ENCODE results near the gene XRCC2. TPM values are rescaled to one million over a fixed set of nuclear protein-coding genes. Genes with fewer than 3 reads are reported as not detected.
A peak's percentile ranks its signal among the peaks of the same experiment; 100 is the strongest.
"Not testable (repeated sequence)": the region's sequence is repeated elsewhere in the genome, so short reads cannot be mapped to it uniquely, and the experiment has no call there.

XRCC2 gene
- total RNA-seq, 1 donor from 2014 or later = 0.65 TPM

- ATAC-seq (no peak), DNase-seq (ENCODE audit: missing footprints) (no peak)
- intact Hi-C loops (cut with DNase I) = no loop called here
These were observed 7.0 kb downstream of the XRCC2 start for GRCh38 chr7:152668975-152669374.

- no peak for ATAC-seq
- DNase-seq (ENCODE audit: missing footprints) = no peak
- intact Hi-C loops (cut with DNase I) = no loop called here
These were observed 8.0 kb downstream of the XRCC2 start for GRCh38 chr7:152667958-152668357.

GRCh38 chr7:152666078-152666477 lies 9.9 kb downstream of the XRCC2 start:
- intact Hi-C loops (cut with DNase I) = no loop called here
- ATAC-seq = no peak

GRCh38 chr7:152664636-152665035 lies 11.3 kb downstream of the XRCC2 start:
- intact Hi-C loops (cut with DNase I) = no loop called here
- ATAC-seq = no peak
- DNase-seq (ENCODE audit: missing footprints) = no peak

More at GRCh38 chr7:152666078-152666477, 9.9 kb downstream of the XRCC2 start:
- no peak for DNase-seq (ENCODE audit: missing footprints)

- intact Hi-C loops (cut with DNase I) = no loop called here
- DNase-seq (ENCODE audit: missing footprints) = no peak
- no peak for ATAC-seq
These were observed 12.0 kb downstream of the XRCC2 start for GRCh38 chr7:152663931-152664330.

- intact Hi-C loops (cut with DNase I) = no loop called here
- ATAC-seq (no peak), DNase-seq (ENCODE audit: missing footprints) (no peak)
These were observed 12.7 kb downstream of the XRCC2 start for GRCh38 chr7:152663148-152663740.

- intact Hi-C loops (cut with DNase I) = no loop called here
- ATAC-seq (peak; percentile 91), DNase-seq (ENCODE audit: missing footprints) (no peak)
These were observed 14.5 kb downstream of the XRCC2 start for GRCh38 chr7:152661479-152661878.

- ATAC-seq (no peak), DNase-seq (ENCODE audit: missing footprints) (no peak)
- intact Hi-C loops (cut with DNase I) = no loop called here
These were observed 15.9 kb downstream of the XRCC2 start for GRCh38 chr7:152660021-152660420.

- intact Hi-C loops (cut with DNase I) = no loop called here
- ATAC-seq (no peak), DNase-seq (ENCODE audit: missing footprints) (no peak)
These were observed 21.0 kb downstream of the XRCC2 start for GRCh38 chr7:152654971-152655370.

GRCh38 chr7:152649220-152649619 lies 26.7 kb downstream of the XRCC2 start:
- no peak for DNase-seq (ENCODE audit: missing footprints)
- intact Hi-C loops (cut with DNase I) = no loop called here
- no peak for ATAC-seq

- intact Hi-C loops (cut with DNase I) = no loop called here
- no peak for DNase-seq (ENCODE audit: missing footprints)
- no peak for ATAC-seq
These were observed 28.9 kb downstream of the XRCC2 start for GRCh38 chr7:152647009-152647408.

- ATAC-seq; DNase-seq (ENCODE audit: missing footprints); intact Hi-C loops (cut with DNase I): not testable (repeated sequence)
These were observed 29.4 kb downstream of the XRCC2 start for GRCh38 chr7:152646579-152646978.

- no peak for ATAC-seq
- DNase-seq (ENCODE audit: missing footprints) = no peak
- intact Hi-C loops (cut with DNase I) = no loop called here
These were observed 31.9 kb downstream of the XRCC2 start for GRCh38 chr7:152643979-152644559.

GRCh38 chr7:152641384-152641783 lies 34.6 kb downstream of the XRCC2 start:
- no peak for ATAC-seq
- DNase-seq (ENCODE audit: missing footprints) = no peak
- intact Hi-C loops (cut with DNase I) = no loop called here

- ATAC-seq (no peak), DNase-seq (ENCODE audit: missing footprints) (no peak)
- intact Hi-C loops (cut with DNase I) = no loop called here
These were observed 35.1 kb downstream of the XRCC2 start for GRCh38 chr7:152640829-152641228.

- ATAC-seq = no peak
- no peak for DNase-seq (ENCODE audit: missing footprints)
- intact Hi-C loops (cut with DNase I) = no loop called here
These were observed 37.9 kb downstream of the XRCC2 start for GRCh38 chr7:152637920-152638580.

- DNase-seq (ENCODE audit: missing footprints) (no peak), ATAC-seq (no peak)
- intact Hi-C loops (cut with DNase I) = no loop called here
These were observed 38.8 kb downstream of the XRCC2 start for GRCh38 chr7:152637161-152637560.

- intact Hi-C loops (cut with DNase I) = no loop called here
- ATAC-seq (no peak), DNase-seq (ENCODE audit: missing footprints) (no peak)
These were observed 39.5 kb downstream of the XRCC2 start for GRCh38 chr7:152636441-152636840.

GRCh38 chr7:152633504-152633903 lies 42.4 kb downstream of the XRCC2 start:
- intact Hi-C loops (cut with DNase I) = no loop called here
- ATAC-seq = no peak
- no peak for DNase-seq (ENCODE audit: missing footprints)

GRCh38 chr7:152633072-152633471 lies 42.9 kb downstream of the XRCC2 start:
- intact Hi-C loops (cut with DNase I) = no loop called here
- DNase-seq (ENCODE audit: missing footprints) (no peak), ATAC-seq (no peak)
